Stimulated activated CD8-positive, alpha-beta memory T cell treated with anti-CD3 and anti-CD28 coated beads, Interleukin-15, amount 100 ng/mL, for 24 hours (primary cell): ENCODE measurements around the gene PLXNB1.
"Not testable (repeated sequence)": the region's sequence is repeated elsewhere in the genome, so short reads cannot be mapped to it uniquely, and the experiment has no call there.

ENCODE experiments used
- DNase-seq: peaks from one replicate; pipeline ENCODE4 v3.0.0-alpha.2; 2020; ENCODE audit warnings: low read depth

Gene PLXNB1

GRCh38 chr3:48465531-48466378, 35.9 kb upstream of the PLXNB1 start:
- peak; percentile 53 for DNase-seq

DNA sequence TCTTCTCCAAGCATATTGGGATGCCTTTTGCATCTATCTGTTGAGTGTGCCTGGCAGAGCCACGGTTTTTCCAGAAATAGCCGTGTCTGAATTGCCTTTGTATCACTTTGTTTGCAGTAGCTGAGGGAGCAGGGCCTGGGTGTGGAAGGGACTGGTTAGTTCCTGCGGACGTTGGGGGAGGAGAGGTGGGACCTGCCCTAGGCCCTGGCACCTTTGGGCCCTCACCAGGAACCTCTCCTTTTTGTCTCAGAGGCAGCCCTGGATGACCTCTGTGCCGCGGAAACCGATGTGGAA, 35.3 kb upstream of the PLXNB1 start:
- DNase-seq, result no peak

DNA sequence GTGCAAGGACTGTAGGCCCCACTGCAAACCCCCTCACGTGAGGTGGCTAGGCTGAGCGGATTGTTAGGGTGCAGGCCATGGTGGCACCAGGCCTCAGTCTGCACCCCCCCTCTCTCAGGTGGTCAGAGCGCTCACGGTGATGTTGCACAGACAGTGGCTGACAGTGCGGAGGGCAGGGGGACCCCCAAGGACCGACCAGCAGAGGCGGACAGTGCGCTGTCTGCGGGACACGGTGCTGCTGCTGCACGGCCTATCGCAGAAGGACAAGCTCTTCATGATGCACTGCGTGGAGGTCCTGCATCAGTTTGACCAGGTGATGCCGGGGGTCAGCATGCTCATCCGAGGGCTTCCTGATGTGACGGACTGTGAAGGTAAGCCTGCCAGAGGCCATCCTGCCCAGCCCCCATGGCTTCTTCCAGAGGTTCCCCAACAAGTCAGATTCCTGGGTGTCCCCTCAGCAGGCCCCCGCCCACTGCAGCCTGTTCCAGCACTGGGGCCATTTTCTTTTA, 34.9 kb upstream of the PLXNB1 start:
- no peak for DNase-seq

DNA sequence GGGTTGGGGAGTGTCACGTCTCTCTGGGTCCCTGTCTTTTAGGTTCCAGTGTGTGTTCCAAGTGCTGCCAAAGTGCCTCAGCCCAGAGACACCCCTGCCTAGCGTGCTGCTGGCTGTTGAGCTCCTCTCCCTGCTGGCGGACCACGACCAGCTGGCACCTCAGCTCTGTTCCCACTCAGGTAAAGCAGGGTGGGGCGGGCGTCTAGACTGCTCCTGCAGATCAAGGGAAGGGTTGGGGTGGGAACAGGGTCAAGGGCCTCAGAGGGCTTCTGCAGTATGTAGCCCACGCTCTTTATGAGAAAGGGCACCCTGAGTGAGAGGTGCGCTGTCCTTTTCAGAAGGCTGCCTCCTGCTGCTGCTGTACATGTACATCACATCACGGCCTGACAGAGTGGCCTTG, 33.8 kb upstream of the PLXNB1 start:
- no peak for DNase-seq

DNA sequence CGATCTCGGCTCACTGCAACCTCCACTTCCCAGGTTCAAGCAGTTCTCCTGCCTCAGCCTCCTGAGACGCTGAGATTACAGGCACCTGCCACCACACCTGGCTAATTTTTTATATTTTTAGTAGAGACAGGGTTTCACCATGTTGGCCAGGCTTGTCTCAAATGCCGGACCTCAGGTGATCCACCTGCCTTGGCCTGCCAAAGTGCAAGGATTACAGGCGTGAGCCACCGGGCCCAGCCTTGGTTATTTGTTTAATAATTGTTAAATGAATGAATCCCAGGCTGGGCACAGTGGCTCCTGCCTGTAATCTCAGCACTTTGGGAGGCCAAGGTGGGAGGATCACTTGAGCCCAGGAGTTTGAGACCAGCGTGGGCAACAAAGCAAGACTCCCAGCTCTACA, 31.9 kb upstream of the PLXNB1 start:
- DNase-seq, result not testable (repeated sequence)

- DNase-seq, result no peak
These were observed 30.6 kb upstream of the PLXNB1 start for GRCh38 chr3:48460517-48460902.

- DNase-seq, result no peak
These were observed 30.1 kb upstream of the PLXNB1 start for GRCh38 chr3:48459773-48460516.

- no peak for DNase-seq
These were observed 29.4 kb upstream of the PLXNB1 start for GRCh38 chr3:48459331-48459730.

DNA sequence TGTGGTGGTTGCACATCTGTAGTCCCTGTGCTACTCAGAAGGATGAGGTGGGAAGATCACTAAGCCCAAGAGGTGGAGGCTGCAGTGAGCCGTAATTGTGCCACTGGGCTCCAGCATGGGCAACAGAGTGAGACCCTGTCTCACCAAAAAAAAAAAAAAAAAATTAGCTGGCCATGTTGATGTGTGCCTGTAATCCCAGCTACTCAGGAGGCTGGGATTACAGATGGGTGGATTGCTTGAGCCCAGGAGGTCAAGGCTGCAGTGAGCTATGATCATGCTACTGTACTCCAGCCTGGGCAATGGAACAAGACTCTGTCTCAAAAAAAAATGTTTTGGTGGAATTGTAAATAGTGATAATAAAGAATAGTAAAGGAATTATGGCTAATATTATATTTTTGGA, 26.6 kb upstream of the PLXNB1 start:
- no peak for DNase-seq

DNA sequence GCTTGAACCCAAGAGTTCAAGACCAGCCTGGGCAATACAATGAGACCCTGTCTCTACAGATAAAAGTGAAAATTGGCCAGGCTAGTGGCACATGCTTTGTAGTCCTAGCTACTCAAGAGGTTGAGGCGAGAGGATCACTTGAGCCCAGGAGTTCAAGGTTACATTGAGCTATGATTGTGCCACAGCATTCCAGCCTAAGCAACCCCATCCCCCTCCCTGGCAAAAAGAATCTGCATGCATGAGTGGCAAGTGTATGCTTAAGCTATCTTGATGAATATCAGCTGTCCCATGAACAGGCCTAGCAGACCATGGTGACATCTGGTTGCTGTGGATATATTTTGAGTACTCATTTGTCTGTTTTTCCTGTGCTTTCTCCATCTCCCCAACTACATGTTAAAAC, 21.4 kb upstream of the PLXNB1 start:
- no peak for DNase-seq

DNA sequence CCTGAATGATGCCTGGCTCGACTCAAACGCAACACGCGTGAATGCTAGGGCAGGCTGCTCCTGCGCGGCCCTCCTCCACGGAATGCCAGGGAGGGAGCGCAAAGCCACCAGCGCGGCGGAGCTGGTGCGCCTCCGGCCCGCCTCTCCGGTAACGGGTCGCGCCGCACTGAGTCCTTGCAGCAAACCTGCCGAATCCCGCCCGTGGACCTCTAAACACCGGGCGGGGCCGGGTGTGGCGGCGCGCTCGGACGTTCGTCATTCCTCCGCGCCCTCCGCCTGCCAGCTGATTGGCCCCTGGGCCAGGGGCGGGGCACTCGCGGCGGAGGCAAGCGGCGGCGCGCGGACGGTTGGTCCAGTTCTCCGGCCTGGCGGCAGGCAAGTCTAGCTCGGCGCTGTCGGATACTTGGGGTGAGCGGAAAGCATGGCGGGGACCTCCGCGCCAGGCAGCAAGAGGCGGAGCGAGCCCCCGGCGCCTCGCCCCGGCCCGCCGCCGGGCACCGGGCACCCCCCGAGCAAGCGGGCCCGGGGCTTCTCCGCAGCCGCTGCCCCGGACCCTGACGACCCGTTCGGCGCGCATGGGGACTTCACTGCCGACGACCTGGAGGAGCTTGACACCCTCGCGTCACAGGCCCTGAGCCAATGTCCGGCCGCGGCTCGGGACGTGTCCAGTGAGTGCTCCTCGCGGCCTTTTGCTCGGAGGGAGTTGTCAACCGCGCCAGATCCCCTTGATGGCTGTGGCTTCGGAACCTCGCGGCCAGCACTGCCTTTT, 16.7 kb upstream of the PLXNB1 start, which contains the start of gene ATRIP:
Gene ATRIP, plus strand, starts transcription at position 313 of the 769 bp plus-strand sequence. Its CDS starts 109 bp downstream, at position 422.
- peak; percentile 74 for DNase-seq

DNA sequence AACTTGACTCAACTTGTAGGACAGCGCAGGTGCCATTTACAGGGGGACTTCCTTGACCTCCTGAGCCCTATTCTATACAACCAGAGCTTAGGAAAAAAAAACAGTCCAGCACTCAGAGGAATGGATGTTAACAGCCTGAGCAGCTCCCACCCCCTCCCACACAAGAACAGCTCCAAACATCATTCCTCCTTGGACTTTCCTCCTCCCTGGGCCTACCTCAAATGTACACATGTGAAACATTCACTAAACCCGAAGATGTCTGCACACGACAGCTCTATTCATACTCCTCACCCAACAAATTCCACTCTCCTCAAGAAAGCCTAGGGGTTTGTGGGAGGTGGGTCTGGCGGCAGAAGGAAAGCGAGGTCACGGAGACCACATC, 16.1 kb upstream of the PLXNB1 start:
- DNase-seq, result no peak

GRCh38 chr3:48445277-48445882, 15.5 kb upstream of the PLXNB1 start:
- DNase-seq, result no peak

DNA sequence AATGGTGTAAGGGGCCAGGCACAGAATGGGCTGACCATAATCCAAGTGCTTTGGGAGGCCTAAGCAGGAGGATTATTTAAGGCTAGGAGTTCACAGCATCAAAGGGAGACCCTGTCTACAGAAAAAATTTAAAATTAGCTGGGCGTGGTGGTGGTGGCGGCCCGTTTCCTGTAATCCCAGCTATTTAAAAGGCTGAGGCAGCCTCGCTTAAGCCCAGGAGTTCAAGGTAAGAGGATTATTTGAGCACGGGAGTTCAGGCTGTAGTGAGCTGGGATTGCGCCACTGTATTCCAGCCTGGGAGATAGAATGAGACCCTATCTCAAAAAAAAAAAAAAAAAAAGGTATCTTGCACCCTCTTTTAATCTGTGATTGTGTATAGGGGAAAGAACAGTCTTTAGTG, 12.1 kb upstream of the PLXNB1 start:
- no peak for DNase-seq

DNA sequence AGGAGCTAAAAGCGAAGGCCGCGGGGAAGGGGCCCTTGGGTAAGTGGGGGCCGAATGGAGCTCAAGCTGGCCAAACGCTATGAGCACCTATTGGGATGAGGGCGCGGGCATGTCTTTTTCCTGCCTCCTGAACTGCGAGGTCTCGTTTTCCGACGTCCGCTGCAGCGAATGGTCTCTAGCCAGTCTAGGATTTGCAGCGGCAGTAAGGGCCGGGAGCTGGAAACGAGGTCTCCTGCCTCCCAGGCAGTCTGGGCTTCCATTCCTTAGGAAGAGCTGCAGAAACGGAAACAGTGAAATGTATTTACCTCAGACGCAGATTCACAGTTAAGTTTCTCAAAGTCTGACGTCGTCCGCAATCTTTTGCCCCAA, 10.7 kb upstream of the PLXNB1 start:
- no peak for DNase-seq

- DNase-seq, result peak; percentile 93
These were observed 10.1 kb upstream of the PLXNB1 start, which contains the start of the genes CCDC51 and TMA7 for GRCh38 chr3:48439820-48440589. Gene CCDC51, minus strand, starts transcription at chr3:48440119. Its CDS starts 4,991 bp downstream, at chr3:48435128. Gene TMA7, plus strand, starts transcription at chr3:48440257. Its CDS starts 40 bp downstream, at chr3:48440297.

GRCh38 chr3:48437812-48438211, 7.9 kb upstream of the PLXNB1 start:
- DNase-seq, result no peak

- no peak for DNase-seq
These were observed 7.0 kb upstream of the PLXNB1 start for GRCh38 chr3:48436855-48437254.

GRCh38 chr3:48436477-48436787, 6.5 kb upstream of the PLXNB1 start:
- DNase-seq, result no peak

GRCh38 chr3:48435774-48436476, 6.0 kb upstream of the PLXNB1 start:
- DNase-seq, result peak; percentile 53

DNA sequence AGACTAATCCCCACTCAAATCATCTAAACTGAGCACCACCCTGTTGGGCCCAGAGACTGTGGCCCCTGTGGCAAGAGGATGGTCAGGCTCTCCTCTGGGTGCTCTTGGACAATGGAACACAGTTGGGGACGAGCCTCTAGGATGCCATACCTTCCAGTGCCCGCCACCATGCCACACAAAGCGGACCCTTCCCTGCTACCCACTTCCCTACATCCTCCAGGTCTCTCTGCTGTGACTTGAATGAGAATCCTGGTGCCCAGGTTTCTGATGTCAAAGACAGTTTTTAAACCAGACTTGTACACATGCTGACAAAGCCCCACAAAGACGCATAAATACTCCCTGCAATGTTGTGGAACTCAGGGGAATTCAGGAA, 5.3 kb upstream of the PLXNB1 start:
- no peak for DNase-seq
